Endothelial cell (in vitro differentiated cells): ENCODE results near the gene RGS14. TPM values are rescaled to one million over a fixed set of nuclear protein-coding genes. Genes with fewer than 3 reads are reported as not detected.

Experiments used
- DNase-seq: peaks from one replicate; pipeline ENCODE4 v3.0.0; 2021; ENCODE audit warnings: low spot score
- H3K27ac Mint-ChIP-seq: one replicate; pipeline ENCODE4 v1.8.0; 2021; ENCODE audit warnings: mixed read lengths, inconsistent platforms; ENCODE audit not compliant: unreplicated experiment
- H3K27me3 Mint-ChIP-seq: one replicate; pipeline ENCODE4 v1.8.0; 2021; ENCODE audit warnings: mild to moderate bottlenecking, moderate library complexity, mixed read lengths, inconsistent platforms; ENCODE audit not compliant: unreplicated experiment
- H3K36me3 Mint-ChIP-seq: one replicate; pipeline ENCODE4 v1.8.0; 2021; ENCODE audit warnings: mild to moderate bottlenecking, low read depth, mixed read lengths, inconsistent platforms; ENCODE audit not compliant: unreplicated experiment
- H3K4me1 Mint-ChIP-seq: one replicate; pipeline ENCODE4 v1.8.0; 2021; ENCODE audit warnings: mild to moderate bottlenecking, mixed read lengths, inconsistent platforms; ENCODE audit not compliant: unreplicated experiment
- H3K4me3 Mint-ChIP-seq: one replicate; pipeline ENCODE4 v1.8.0; 2021; ENCODE audit warnings: mild to moderate bottlenecking, mixed read lengths, inconsistent platforms; ENCODE audit not compliant: unreplicated experiment
- H3K9me3 Mint-ChIP-seq: one replicate; pipeline ENCODE4 v1.8.0; 2021; ENCODE audit warnings: mixed read lengths, inconsistent platforms; ENCODE audit not compliant: unreplicated experiment
- total RNA-seq: library from RNA; stranded (reverse); fragmentation: NEBNext Ultra II Directional; extraction: Animal tissue kit (Norgen Biotek cat#: 25700); gene quantifications from one replicate; pipeline ENCODE4 v1.2.1, GENCODE V29; 2021; ENCODE audit not compliant: unreplicated experiment
- TF ChIP-seq, protein P1 (sequence below): fragments of 200-600 bp; sonication (generic); IDR thresholded peaks from one replicate; pipeline ENCODE4 v1.5.0; 2021; ENCODE audit warnings: antibody characterized with exemption; ENCODE audit not compliant: unreplicated experiment

The RGS14 gene
- total RNA-seq, 1 donor from 2014 or later, result 21.8 TPM

DNA sequence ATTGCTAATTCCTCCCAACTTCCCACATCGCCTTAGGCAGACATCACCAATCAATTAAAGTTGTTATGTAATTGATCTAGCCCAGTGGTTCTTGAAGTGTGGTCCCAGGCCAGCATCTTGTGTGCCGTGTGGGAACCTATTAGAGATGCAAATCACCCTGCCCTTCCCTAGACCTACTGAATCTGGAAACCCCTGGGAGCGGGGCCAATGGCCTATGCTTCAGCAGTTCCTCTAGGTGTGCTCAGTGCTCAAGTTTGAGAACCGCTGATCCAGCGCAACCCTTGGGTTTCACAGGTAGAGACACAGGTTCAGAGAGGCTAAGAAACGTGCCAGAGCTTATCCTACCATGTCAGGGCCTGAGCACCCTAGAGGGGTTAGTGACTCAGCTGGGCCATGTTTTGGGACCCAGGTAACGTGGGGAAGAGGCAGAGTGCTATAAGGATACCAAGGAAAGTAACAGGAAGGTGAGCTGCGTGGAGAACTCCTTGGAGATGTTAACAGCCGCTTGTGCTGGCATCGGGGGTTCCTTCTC is 30.9 kb downstream of the RGS14 start:
- TF ChIP-seq, protein P1, sequence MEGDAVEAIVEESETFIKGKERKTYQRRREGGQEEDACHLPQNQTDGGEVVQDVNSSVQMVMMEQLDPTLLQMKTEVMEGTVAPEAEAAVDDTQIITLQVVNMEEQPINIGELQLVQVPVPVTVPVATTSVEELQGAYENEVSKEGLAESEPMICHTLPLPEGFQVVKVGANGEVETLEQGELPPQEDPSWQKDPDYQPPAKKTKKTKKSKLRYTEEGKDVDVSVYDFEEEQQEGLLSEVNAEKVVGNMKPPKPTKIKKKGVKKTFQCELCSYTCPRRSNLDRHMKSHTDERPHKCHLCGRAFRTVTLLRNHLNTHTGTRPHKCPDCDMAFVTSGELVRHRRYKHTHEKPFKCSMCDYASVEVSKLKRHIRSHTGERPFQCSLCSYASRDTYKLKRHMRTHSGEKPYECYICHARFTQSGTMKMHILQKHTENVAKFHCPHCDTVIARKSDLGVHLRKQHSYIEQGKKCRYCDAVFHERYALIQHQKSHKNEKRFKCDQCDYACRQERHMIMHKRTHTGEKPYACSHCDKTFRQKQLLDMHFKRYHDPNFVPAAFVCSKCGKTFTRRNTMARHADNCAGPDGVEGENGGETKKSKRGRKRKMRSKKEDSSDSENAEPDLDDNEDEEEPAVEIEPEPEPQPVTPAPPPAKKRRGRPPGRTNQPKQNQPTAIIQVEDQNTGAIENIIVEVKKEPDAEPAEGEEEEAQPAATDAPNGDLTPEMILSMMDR, result no peak
- H3K27me3 Mint-ChIP-seq, result peaks cover 9% of the 10 kb centered on the region
- DNase-seq, result no peak
- H3K36me3 Mint-ChIP-seq, result no peaks in the 10 kb centered on the region
- no peaks in the 10 kb centered on the region for H3K9me3 Mint-ChIP-seq
- H3K4me1 Mint-ChIP-seq, result peaks cover 35% of the 10 kb centered on the region
- H3K27ac Mint-ChIP-seq, result no peak overlapping the region
- H3K4me3 Mint-ChIP-seq, result no peak overlapping the region

- H3K9me3 Mint-ChIP-seq, result no peaks in the 10 kb centered on the region
- peak overlapping the region; percentile 15 for H3K27ac Mint-ChIP-seq
- TF ChIP-seq, protein P1, result no peak
- H3K4me1 Mint-ChIP-seq, result peaks cover 35% of the 10 kb centered on the region
- no peak for DNase-seq
- H3K4me3 Mint-ChIP-seq, result no peak overlapping the region
- no peaks in the 10 kb centered on the region for H3K36me3 Mint-ChIP-seq
- H3K27me3 Mint-ChIP-seq, result peaks cover 7% of the 10 kb centered on the region
These were observed 31.8 kb downstream of the RGS14 start for GRCh38 chr5:177389241-177390169.

GRCh38 chr5:177390363-177391300 is 32.9 kb downstream of the RGS14 start:
- DNase-seq, result peak; percentile 92
- H3K9me3 Mint-ChIP-seq, result no peaks in the 10 kb centered on the region
- peak overlapping the region; percentile 15 for H3K27ac Mint-ChIP-seq
- peaks cover 35% of the 10 kb centered on the region for H3K4me1 Mint-ChIP-seq
- TF ChIP-seq, protein P1, result peak; percentile 96
- H3K27me3 Mint-ChIP-seq, result peaks cover 7% of the 10 kb centered on the region
- no peaks in the 10 kb centered on the region for H3K36me3 Mint-ChIP-seq
- H3K4me3 Mint-ChIP-seq, result no peak overlapping the region

GRCh38 chr5:177392765-177393164 is 35.0 kb downstream of the RGS14 start:
- Mint-ChIP-seq H3K4me3 (no peak overlapping the region), H3K9me3 (no peaks in the 10 kb centered on the region), H3K27me3 (peaks cover 7% of the 10 kb centered on the region), H3K36me3 (no peaks in the 10 kb centered on the region), H3K4me1 (peaks cover 42% of the 10 kb centered on the region), H3K27ac (no peak overlapping the region)
- TF ChIP-seq, protein P1, result no peak
- DNase-seq, result no peak
